ENCODE measurements around the gene HEXD. TPM values are rescaled to one million over a fixed set of nuclear protein-coding genes. Genes with fewer than 3 reads are reported as not detected.

HEXD gene
- total RNA-seq (16.7 and 18.2 TPM in 2 replicates), polyA plus RNA-seq (5.0 and 6.4 TPM in 2 replicates), polyA minus RNA-seq (ENCODE audit: low replicate concordance) (5.4 and 19.8 TPM in 2 replicates)
- polyA plus RNA-seq (2012), result 6.1 and 6.4 TPM in 2 replicates

- H3K4me1 ChIP-seq (ENCODE audit: control insufficient read depth, extremely low read depth, insufficient read depth, low read length), result peaks cover 2% of the 10 kb centered on the region
- no peaks in the 10 kb centered on the region for H3K9me3 ChIP-seq (ENCODE audit: control insufficient read depth, insufficient read depth, low read depth, low read length)
- H2AFZ ChIP-seq (ENCODE audit: low read length), result peak within 1 kb of the TSS; percentile 90
- H3K4me2 ChIP-seq (ENCODE audit: extremely low read depth, insufficient read depth, low read length), result peak within 1 kb of the TSS; percentile 99
- H3K27me3 ChIP-seq (ENCODE audit: control insufficient read depth, insufficient read depth, low read length), result no peaks in the 10 kb centered on the region
- H3K27ac ChIP-seq (ENCODE audit: insufficient read depth, low read length), result peak within 1 kb of the TSS; percentile 67
- H3K36me3 ChIP-seq (ENCODE audit: control insufficient read depth, insufficient read depth, low read length), result no peaks in the 10 kb centered on the region
- no peaks in the 10 kb centered on the region for H3K79me2 ChIP-seq (ENCODE audit: control insufficient read depth, insufficient read depth, low read length)
- TF ChIP-seq CTCF (conservative IDR thresholded peaks at IDR 0.05 in 1 of 2, IDR thresholded peaks at IDR 0.05 in 1 of 2; ENCODE audit: low read depth in 1 of 2, low read length in 2 of 2) (no peak), EZH2 (IDR thresholded peaks at IDR 0.05; ENCODE audit: low read length, missing control alignments) (no peak)
- H3K4me3 ChIP-seq (replicated peaks in 1 of 4; ENCODE audit: control extremely low read depth in 1 of 4, insufficient read depth in 1 of 4, low read depth in 3 of 4, low read length in 4 of 4), result peak within 1 kb of the TSS; percentile 78 to 93 (median 83)
- H3K9ac ChIP-seq (ENCODE audit: insufficient read depth, low read length), result peak within 1 kb of the TSS; percentile 85
- peak; percentile 70 to 75 for DNase-seq (ENCODE audit: low read depth in 2 of 2)
- H4K20me1 ChIP-seq (ENCODE audit: control insufficient read depth, extremely low read depth, insufficient read depth, low read length), result no peaks in the 10 kb centered on the region
Measured at GRCh38 chr17:82418001-82418986, at the start of gene HEXD, which contains the start of gene OGFOD3. Gene HEXD, plus strand, starts transcription at chr17:82418347. Its CDS starts 1,453 bp downstream, at chr17:82419800. Gene OGFOD3, minus strand, starts transcription at chr17:82418586. Its CDS starts 101 bp downstream, at chr17:82418485.

DNA sequence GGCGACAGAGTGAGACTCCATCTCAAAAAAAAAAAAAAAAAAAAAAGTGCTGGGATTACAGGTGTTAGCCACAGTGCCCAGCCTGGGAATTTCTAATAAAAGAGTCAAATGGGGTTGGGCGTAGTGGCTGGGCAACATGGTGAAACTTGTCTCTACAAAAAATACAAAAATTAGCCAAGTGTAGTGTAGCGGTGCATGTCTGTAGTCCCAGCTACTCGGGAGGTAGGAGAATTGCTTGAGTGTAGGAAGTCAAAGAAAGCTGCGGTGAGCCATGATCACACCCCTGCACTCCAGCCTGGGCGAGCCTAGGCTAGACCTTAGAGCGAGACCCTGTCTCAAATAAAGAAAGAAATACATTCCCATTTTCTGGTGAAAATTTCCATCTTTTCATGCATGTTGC lies 48.9 kb upstream of the HEXD start:
- Histone ChIP-seq H3K79me2 (ENCODE audit: control insufficient read depth, insufficient read depth, low read length) (no peaks in the 10 kb centered on the region), H3K27me3 (ENCODE audit: control insufficient read depth, insufficient read depth, low read length) (peaks cover 28% of the 10 kb centered on the region)
- no peak for DNase-seq (ENCODE audit: low read depth in 2 of 2)

More for the DNA sequence above, 48.9 kb upstream of the HEXD start:
- Histone ChIP-seq H3K4me3 (replicated peaks in 1 of 4; ENCODE audit: control extremely low read depth in 1 of 4, insufficient read depth in 1 of 4, low read depth in 3 of 4, low read length in 4 of 4) (no peak overlapping the region), H4K20me1 (ENCODE audit: control insufficient read depth, extremely low read depth, insufficient read depth, low read length) (no peaks in the 10 kb centered on the region), H3K9ac (ENCODE audit: insufficient read depth, low read length) (no peak overlapping the region), H2AFZ (ENCODE audit: low read length) (no peak overlapping the region), H3K27ac (ENCODE audit: insufficient read depth, low read length) (no peak overlapping the region), H3K36me3 (ENCODE audit: control insufficient read depth, insufficient read depth, low read length) (no peaks in the 10 kb centered on the region), H3K4me2 (ENCODE audit: extremely low read depth, insufficient read depth, low read length) (no peak overlapping the region), H3K9me3 (ENCODE audit: control insufficient read depth, insufficient read depth, low read depth, low read length) (no peaks in the 10 kb centered on the region), H3K4me1 (ENCODE audit: control insufficient read depth, extremely low read depth, insufficient read depth, low read length) (no peaks in the 10 kb centered on the region)
- no peak for TF ChIP-seq CTCF (conservative IDR thresholded peaks at IDR 0.05 in 1 of 2, IDR thresholded peaks at IDR 0.05 in 1 of 2; ENCODE audit: low read depth in 1 of 2, low read length in 2 of 2)
- TF ChIP-seq EZH2 (IDR thresholded peaks at IDR 0.05; ENCODE audit: low read length, missing control alignments), result no peak

Measured in fibroblast of lung (primary cell).